RWPE2 (cell line): Measurements from ENCODE around the gene NES.

Experiments
- ATAC-seq: fragments of 200-7000 bp; cut with Tn5 transposase; 3 replicates; pipeline ENCODE4 v1.9.1; 2021; ENCODE audit warnings: low read depth
- DNase-seq: peaks from one replicate; pipeline ENCODE4 v3.0.0-alpha.2; 2020; ENCODE audit warnings: low spot score
- H3K27ac ChIP-seq: fragments of 450-650 bp; 2 replicates; pipeline ENCODE4 v1.5.1; 2017; ENCODE audit warnings: mild to moderate bottlenecking; ENCODE audit not compliant: poor library complexity, severe bottlenecking
- H3K27me3 ChIP-seq: fragments of 250-450 bp; sonication (Bioruptor Pico); 2 replicates; pipeline ENCODE4 v1.5.1; 2021; ENCODE audit warnings: mild to moderate bottlenecking, moderate library complexity; ENCODE audit not compliant: insufficient read depth, poor library complexity, severe bottlenecking
- H3K36me3 ChIP-seq: fragments of 250-450 bp; sonication (Bioruptor Pico); 2 replicates; pipeline ENCODE4 v1.5.1; 2020; ENCODE audit warnings: low read depth, mild to moderate bottlenecking, moderate library complexity
- H3K4me1 ChIP-seq: fragments of 250-450 bp; sonication (Bioruptor Pico); 2 replicates; pipeline ENCODE4 v1.5.1; 2021; ENCODE audit warnings: mild to moderate bottlenecking, moderate library complexity; ENCODE audit not compliant: insufficient read depth, poor library complexity, severe bottlenecking
- H3K4me3 ChIP-seq: fragments of 250-450 bp; sonication (Bioruptor Pico); 2 replicates; pipeline ENCODE4 v1.5.1; 2021; ENCODE audit warnings: mild to moderate bottlenecking, moderate library complexity; ENCODE audit not compliant: severe bottlenecking
- H3K9me3 ChIP-seq: fragments of 250-450 bp; sonication (Bioruptor Pico); 2 replicates; pipeline ENCODE4 v1.5.1; 2021; ENCODE audit warnings: mild to moderate bottlenecking, moderate library complexity; ENCODE audit not compliant: severe bottlenecking
- TF ChIP-seq, protein P1 (sequence below): fragments of 450-650 bp; IDR thresholded peaks from one replicate; pipeline ENCODE4 v1.5.1; 2017; ENCODE audit warnings: mild to moderate bottlenecking, moderate library complexity; ENCODE audit not compliant: poor library complexity, severe bottlenecking

The NES gene

DNA sequence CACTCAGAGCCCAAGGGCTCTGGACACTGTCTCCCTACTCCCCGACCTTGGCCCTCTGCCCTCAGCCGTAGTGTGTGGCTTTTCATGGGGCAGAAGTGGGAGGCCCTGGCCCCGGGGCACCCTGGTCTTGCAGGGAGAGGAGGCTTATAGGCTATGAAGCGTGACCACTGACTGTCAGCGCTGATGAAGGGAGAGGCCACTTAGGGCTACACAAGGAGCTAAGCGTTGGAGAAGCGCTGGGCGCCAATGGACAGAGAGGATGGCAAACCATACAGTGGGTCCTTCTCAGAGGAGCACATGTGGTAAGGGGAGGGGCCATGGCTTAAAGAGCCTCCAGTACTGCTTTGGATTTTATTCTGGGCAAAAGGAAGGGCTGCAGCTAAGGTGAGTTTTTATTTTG lies 20.3 kb upstream of the NES start:
- Histone ChIP-seq H3K36me3 (no peaks in the 10 kb centered on the region), H3K4me1 (peaks cover 19% of the 10 kb centered on the region), H3K27me3 (no peaks in the 10 kb centered on the region), H3K27ac (no peak overlapping the region), H3K4me3 (no peak overlapping the region), H3K9me3 (no peaks in the 10 kb centered on the region)
- DNase-seq (no peak), ATAC-seq (no peak)
- TF ChIP-seq, protein P1, sequence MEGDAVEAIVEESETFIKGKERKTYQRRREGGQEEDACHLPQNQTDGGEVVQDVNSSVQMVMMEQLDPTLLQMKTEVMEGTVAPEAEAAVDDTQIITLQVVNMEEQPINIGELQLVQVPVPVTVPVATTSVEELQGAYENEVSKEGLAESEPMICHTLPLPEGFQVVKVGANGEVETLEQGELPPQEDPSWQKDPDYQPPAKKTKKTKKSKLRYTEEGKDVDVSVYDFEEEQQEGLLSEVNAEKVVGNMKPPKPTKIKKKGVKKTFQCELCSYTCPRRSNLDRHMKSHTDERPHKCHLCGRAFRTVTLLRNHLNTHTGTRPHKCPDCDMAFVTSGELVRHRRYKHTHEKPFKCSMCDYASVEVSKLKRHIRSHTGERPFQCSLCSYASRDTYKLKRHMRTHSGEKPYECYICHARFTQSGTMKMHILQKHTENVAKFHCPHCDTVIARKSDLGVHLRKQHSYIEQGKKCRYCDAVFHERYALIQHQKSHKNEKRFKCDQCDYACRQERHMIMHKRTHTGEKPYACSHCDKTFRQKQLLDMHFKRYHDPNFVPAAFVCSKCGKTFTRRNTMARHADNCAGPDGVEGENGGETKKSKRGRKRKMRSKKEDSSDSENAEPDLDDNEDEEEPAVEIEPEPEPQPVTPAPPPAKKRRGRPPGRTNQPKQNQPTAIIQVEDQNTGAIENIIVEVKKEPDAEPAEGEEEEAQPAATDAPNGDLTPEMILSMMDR, result no peak

- H3K9me3 ChIP-seq, result no peaks in the 10 kb centered on the region
- no peak for ATAC-seq
- H3K4me1 ChIP-seq, result peaks cover 26% of the 10 kb centered on the region
- no peak overlapping the region for H3K27ac ChIP-seq
- TF ChIP-seq, protein P1, result no peak
- no peaks in the 10 kb centered on the region for H3K36me3 ChIP-seq
- no peak overlapping the region for H3K4me3 ChIP-seq
- no peak for DNase-seq
- no peaks in the 10 kb centered on the region for H3K27me3 ChIP-seq
These were observed 19.5 kb upstream of the NES start for GRCh38 chr1:156696755-156697154.

DNA sequence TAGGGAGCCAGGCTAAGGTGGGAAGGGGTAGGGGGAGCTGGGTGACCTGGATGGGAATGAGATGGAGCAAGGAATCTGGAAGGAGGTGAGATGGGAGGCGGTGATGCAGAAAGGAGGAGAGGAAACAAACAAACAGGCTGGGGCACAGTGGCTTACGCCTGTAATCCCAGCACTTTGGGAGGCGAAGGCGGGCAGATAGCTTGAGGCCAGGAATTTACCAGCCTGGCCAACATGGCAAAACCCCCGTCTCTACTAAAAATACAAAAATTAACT lies 17.4 kb upstream of the NES start:
- Histone ChIP-seq H3K36me3 (no peaks in the 10 kb centered on the region), H3K27ac (peak overlapping the region; percentile 26), H3K27me3 (no peaks in the 10 kb centered on the region), H3K4me1 (peaks cover 38% of the 10 kb centered on the region), H3K4me3 (no peak overlapping the region), H3K9me3 (no peaks in the 10 kb centered on the region)
- TF ChIP-seq, protein P1, result no peak
- ATAC-seq (no peak), DNase-seq (no peak)

GRCh38 chr1:156693848-156694689 lies 16.9 kb upstream of the NES start:
- no peak overlapping the region for H3K4me3 ChIP-seq
- H3K27ac ChIP-seq, result peak overlapping the region; percentile 26
- H3K27me3 ChIP-seq, result no peaks in the 10 kb centered on the region
- TF ChIP-seq, protein P1, result no peak
- peaks cover 42% of the 10 kb centered on the region for H3K4me1 ChIP-seq
- no peaks in the 10 kb centered on the region for H3K36me3 ChIP-seq
- ATAC-seq (0 out of 3 replicates have a peak, but pooled peaks have one; percentile 9), DNase-seq (peak; percentile 52)
- H3K9me3 ChIP-seq, result no peaks in the 10 kb centered on the region
